GM12878 (cell line): ENCODE results near the gene ARHGAP6. TPM values are rescaled to one million over a fixed set of nuclear protein-coding genes. Genes with fewer than 3 reads are reported as not detected.

Experiments
- ATAC-seq: fragments of 200-7000 bp; cut with Tn5 transposase; 3 replicates; pipeline ENCODE4 v1.9.1; 2020; ENCODE audit warnings: mild to moderate bottlenecking, moderate library complexity
- BruUV-seq: library from RNA; stranded (reverse); fragments of 400-500 nt; replicated peaks from 2 replicates; lab custom pipeline; 2021; lab: Mats Ljungman, UMichigan
- CTCF ChIA-PET: fragments of 300-600 bp; sonication (Branson Sonifier 250); formaldehyde crosslinking; extraction: SDS; loops from one replicate; lab custom pipeline; 2021; ENCODE audit warnings: inconsistent platforms; lab: Yijun Ruan, JAX
- POLR2A ChIA-PET: fragments of 350-600 bp; formaldehyde crosslinking; extraction: SDS; loops from one replicate; lab custom pipeline; 2021; ENCODE audit warnings: inconsistent platforms; lab: Charles Lee
- RAD21 ChIA-PET: fragments of 300-600 bp; sonication (Branson Sonifier 250); formaldehyde crosslinking; loops from one replicate; lab custom pipeline; 2023; ENCODE audit warnings: antibody characterized with exemption; ENCODE audit not compliant: unreplicated experiment; lab: Charles Lee
- SMC1A ChIA-PET: fragments of 300-600 bp; sonication (Branson Sonifier 250); formaldehyde crosslinking; loops from one replicate; lab custom pipeline; 2023; ENCODE audit not compliant: unreplicated experiment, uncharacterized antibody; lab: Charles Lee
- DNase-seq: peaks from one replicate; pipeline ENCODE4 v3.0.0-alpha.2; 2011; ENCODE audit warnings: low read depth, low spot score
- FAIRE-seq: peaks from 3 replicates; lab custom pipeline; 2011; peaks lifted over from hg19 to GRCh38; lab: Jason Lieb, UNC
- H2AFZ ChIP-seq: 2 replicates; pipeline ENCODE4 v1.6.0; 2011; ENCODE audit warnings: low read depth, low read length, control low read depth; ENCODE audit not compliant: control insufficient read depth
- H3K27ac ChIP-seq: 2 replicates; pipeline ENCODE4 v1.5.1; 2011; ENCODE audit warnings: control low read depth; ENCODE audit not compliant: control insufficient read depth, insufficient read depth
- H3K27me3 ChIP-seq, 2 experiments: replicated peaks in 1 of 2; 2 replicates each; pipeline versions ENCODE4 v1.6.0 to v1.6.1; 2011; ENCODE audit warnings: low read length in 1 of 2; ENCODE audit not compliant: control insufficient read depth in 2 of 2, insufficient read depth in 2 of 2
- H3K36me3 ChIP-seq, 2 experiments: 2 replicates each; pipeline ENCODE4 v1.5.1; 2011; ENCODE audit warnings: low read length in 1 of 2; ENCODE audit not compliant: control insufficient read depth in 2 of 2, insufficient read depth in 2 of 2
- H3K4me1 ChIP-seq: 2 replicates; pipeline ENCODE4 v1.6.1; 2011; ENCODE audit warnings: mild to moderate bottlenecking, low read length, moderate library complexity, mixed read lengths; ENCODE audit not compliant: control insufficient read depth, insufficient read depth
- H3K4me2 ChIP-seq: 2 replicates; pipeline ENCODE4 v1.6.0; 2011; ENCODE audit warnings: control low read depth; ENCODE audit not compliant: control insufficient read depth, insufficient read depth
- H3K4me3 ChIP-seq: fragments of 200-600 bp; sonication (generic); 2 replicates; pipeline ENCODE4 v1.5.1; 2016
- H3K79me2 ChIP-seq: 2 replicates; pipeline ENCODE4 v1.6.0; 2011; ENCODE audit warnings: low read length; ENCODE audit not compliant: control insufficient read depth, insufficient read depth
- H3K9ac ChIP-seq: 2 replicates; pipeline ENCODE4 v1.8.0; 2011; ENCODE audit warnings: low read length, control low read depth, mixed read lengths; ENCODE audit not compliant: control insufficient read depth, insufficient read depth
- H3K9me3 ChIP-seq: replicated peaks from 3 replicates; pipeline ENCODE4 v1.5.1; 2011; ENCODE audit warnings: mild to moderate bottlenecking, low read length; ENCODE audit not compliant: control insufficient read depth, insufficient read depth
- H4K20me1 ChIP-seq: 2 replicates; pipeline ENCODE4 v1.6.0; 2011; ENCODE audit not compliant: control insufficient read depth, insufficient read depth
- BMI1 ChIP-seq: fragments of 450-650 bp; IDR thresholded peaks from 2 replicates; pipeline ENCODE4 v1.6.1; 2016; ENCODE audit warnings: mild to moderate bottlenecking, moderate library complexity, borderline replicate concordance
- CBFB ChIP-seq: IDR thresholded peaks from 2 replicates; pipeline ENCODE4 v1.6.1; 2016; ENCODE audit warnings: antibody characterized with exemption, low read depth
- EZH2 ChIP-seq: IDR thresholded peaks from 2 replicates; pipeline ENCODE4 v1.6.1; 2012; ENCODE audit warnings: low read depth, mild to moderate bottlenecking, control low read depth, inconsistent platforms, low read length, borderline replicate concordance; ENCODE audit not compliant: control insufficient read depth
- GABPA ChIP-seq: IDR thresholded peaks from 2 replicates; pipeline ENCODE4 v1.6.1; 2014; ENCODE audit warnings: antibody characterized with exemption, low read depth, mild to moderate bottlenecking, inconsistent platforms
- NFXL1 ChIP-seq: fragments of 450-650 bp; IDR thresholded peaks from 2 replicates; pipeline ENCODE4 v1.6.1; 2017; ENCODE audit warnings: antibody characterized with exemption, mild to moderate bottlenecking, borderline replicate concordance
- NRF1 ChIP-seq: conservative IDR thresholded peaks from 2 replicates; pipeline ENCODE4 v1.6.1; 2011; ENCODE audit warnings: mild to moderate bottlenecking, low read depth, low read length, improper control_type of control experiment
- POLR2A ChIP-seq: IDR thresholded peaks from 2 replicates; pipeline ENCODE4 v1.6.1; 2011; ENCODE audit warnings: low read depth, mild to moderate bottlenecking, low read length
- RAD21 ChIP-seq: IDR thresholded peaks from 2 replicates; pipeline ENCODE4 v1.6.1; 2011; ENCODE audit warnings: mild to moderate bottlenecking, low read depth, low read length, moderate library complexity; ENCODE audit not compliant: insufficient read depth
- WGBS: methylation state at CpG from one replicate; pipeline ENCODE4 v1.1.6; 2016; ENCODE audit warnings: low lambda C conversion rate; ENCODE audit not compliant: insufficient replicate concordance, insufficient coverage; ENCODE audit errors: missing lambda C conversion rate; 5-methylcytosine and 5-hydroxymethylcytosine counted together
- in situ Hi-C: fragments of 300-500 bp; cut with MboI; formaldehyde crosslinking; loops from 9 replicates; pipeline ENCODE4 v1.14.3; 2018; ENCODE audit warnings: mixed read lengths
- intact Hi-C: fragments of 100-400 bp; cut with micrococcal nuclease; formaldehyde crosslinking; loops from one replicate; pipeline ENCODE4 v1.14.2; 2022; ENCODE audit not compliant: unreplicated experiment
- polyA plus RNA-seq, 11 experiments: library from polyadenylated mRNA; depleted of rRNA in 4 of 11; unstranded in 6 of 11; stranded (reverse) in 5 of 11; fragments of >200 nt; fragmentation: Nextera tagmentation in 4 of 11; fragmentation: Illumina TruSeq in 1 of 11; extraction: Ambion mirVana in 4 of 11; extraction: Trizol in 1 of 11; gene quantifications; 1 replicate in 1 of 11; 2 replicates in 10 of 11; pipeline versions ENCODE4 v1.2.1 to v1.2.3, GENCODE V29; 2011 to 2016; ENCODE audit warnings: inconsistent platforms in 2 of 11, missing spikeins in 2 of 11, low read depth in 1 of 11
- total RNA-seq, 4 experiments: library from RNA; depleted of rRNA in 3 of 4; stranded (reverse); fragments of >200 nt in 3 of 4; fragmentation: Illumina TruSeq in 1 of 4; extraction: Trizol in 1 of 4; gene quantifications; 2 replicates each; pipeline versions ENCODE4 v1.2.1 to v1.2.3, GENCODE V29; 2013 to 2021
- TF ChIP-seq, protein P1 (sequence below): fragments of 450-650 bp; formaldehyde crosslinking; IDR thresholded peaks from 2 replicates; pipeline ENCODE4 v1.4.0; 2022; ENCODE audit warnings: mild to moderate bottlenecking, moderate library complexity
- TF ChIP-seq, protein P2 (sequence below): IDR thresholded peaks from 2 replicates; pipeline ENCODE4 v1.6.1; 2012; ENCODE audit warnings: low read depth, low read length, improper control_type of control experiment
- TF ChIP-seq, protein P3 (sequence below): fragments of 150-350 bp; IDR thresholded peaks from 2 replicates; pipeline ENCODE4 v1.6.1; 2014; ENCODE audit warnings: mild to moderate bottlenecking, low read depth, low read length
- TF ChIP-seq, protein P4 (sequence below): fragments of 150-350 bp; IDR thresholded peaks from 2 replicates; pipeline ENCODE4 v1.6.1; 2016; ENCODE audit warnings: low read depth, low read length

Gene ARHGAP6
- total and polyA plus RNA-seq, 10 of the 15 experiments (the other 5 are each of a cell fraction or from before 2014, with no cell fraction given), result 0.20 to 1.8 (median 0.76) TPM

DNA sequence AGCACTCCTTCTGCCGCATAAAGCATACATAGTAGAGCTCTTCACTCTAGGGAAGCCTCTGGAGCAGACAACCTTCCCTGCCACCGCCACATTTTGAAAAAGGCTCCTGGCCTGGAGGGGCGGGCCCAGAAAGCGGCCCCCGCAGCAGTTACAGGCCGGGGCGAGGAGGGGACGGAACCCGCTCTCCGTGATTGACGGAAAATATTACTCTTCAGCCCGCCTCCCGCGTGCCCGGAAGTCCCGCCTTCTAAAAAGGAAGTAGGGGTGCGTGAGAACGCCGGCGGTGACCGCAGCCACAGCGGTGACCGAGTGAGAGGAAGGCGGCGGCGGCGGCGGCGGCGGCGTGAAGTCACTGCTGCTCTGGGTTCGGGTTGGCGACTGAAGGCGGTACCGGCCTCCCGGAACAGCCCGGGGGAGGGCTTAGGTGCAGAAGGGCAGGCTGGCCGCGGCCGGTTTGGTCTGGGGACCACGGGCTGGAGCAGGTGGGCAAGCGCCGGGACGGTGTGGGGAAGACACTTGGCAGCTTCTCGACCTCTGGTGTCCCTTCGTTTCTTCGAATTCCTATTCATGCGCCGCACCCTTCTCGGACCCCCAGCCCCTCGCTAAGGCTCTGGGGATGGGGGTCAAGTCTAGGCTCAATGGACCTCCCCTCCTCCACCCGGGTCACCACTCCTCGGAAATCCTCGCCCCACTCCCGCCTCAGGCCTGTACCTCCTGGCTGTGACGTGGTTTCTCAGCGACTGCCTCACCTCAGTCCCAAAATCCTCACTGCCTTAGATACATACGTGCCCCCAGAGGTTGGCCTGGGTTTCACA lies 554.5 kb downstream of the ARHGAP6 start, which contains the start of gene HCCS:
Gene HCCS, plus strand, starts transcription at position 296 of the 815 bp plus-strand sequence. CDS start 729 bp downstream, outside the sequence.
- ChIA-PET SMC1A (no interaction called here), CTCF (interaction anchor here (0.6 to 0.9 kb wide), 3 partner anchors 9 to 915 kb away, joined by 3 read pairs; no protein-coding TSS in a partner anchor), POLR2A (interaction anchor here (0.7 to 0.9 kb wide), 2 partner anchors 168 to 1048 kb away, joined by 3 read pairs; no protein-coding TSS in a partner anchor), RAD21 (no interaction called here)
- H2AFZ ChIP-seq, result peak within 1 kb of the TSS; percentile 24
- intact Hi-C loops (no loop called here), in situ Hi-C loops (loop anchor here (25.0 kb wide), 1 partner anchor 1124 kb away; no protein-coding TSS in a partner anchor)
- H4K20me1 ChIP-seq, result no peaks in the 10 kb centered on the region
- peak within 1 kb of the TSS; percentile 69 for H3K4me3 ChIP-seq
- H3K36me3 ChIP-seq, result peaks cover 0 to 5% of the 10 kb centered on the region in 2 experiments; a peak in 3 of 4 replicates
- H3K9ac ChIP-seq, result peak within 1 kb of the TSS; percentile 86
- H3K9me3 ChIP-seq, result no peaks in the 10 kb centered on the region
- BruUV-seq, result TSS peak; percentile 61
- no peak for FAIRE-seq
- ATAC-seq, result peak; percentile 88
- peak; percentile 46 for DNase-seq
- H3K27ac ChIP-seq, result peak within 1 kb of the TSS; percentile 91
- H3K4me2 ChIP-seq, result peak within 1 kb of the TSS; percentile 69
- H3K27me3 ChIP-seq, result no peaks in the 10 kb centered on the region
- WGBS, result 34% methylated on average over 58 of the region's 58 CpGs
- no peaks in the 10 kb centered on the region; the same call in 1 of the 2 replicates for H3K4me1 ChIP-seq
- H3K79me2 ChIP-seq, result peaks cover 28% of the 10 kb centered on the region
- TF ChIP-seq, protein P1, sequence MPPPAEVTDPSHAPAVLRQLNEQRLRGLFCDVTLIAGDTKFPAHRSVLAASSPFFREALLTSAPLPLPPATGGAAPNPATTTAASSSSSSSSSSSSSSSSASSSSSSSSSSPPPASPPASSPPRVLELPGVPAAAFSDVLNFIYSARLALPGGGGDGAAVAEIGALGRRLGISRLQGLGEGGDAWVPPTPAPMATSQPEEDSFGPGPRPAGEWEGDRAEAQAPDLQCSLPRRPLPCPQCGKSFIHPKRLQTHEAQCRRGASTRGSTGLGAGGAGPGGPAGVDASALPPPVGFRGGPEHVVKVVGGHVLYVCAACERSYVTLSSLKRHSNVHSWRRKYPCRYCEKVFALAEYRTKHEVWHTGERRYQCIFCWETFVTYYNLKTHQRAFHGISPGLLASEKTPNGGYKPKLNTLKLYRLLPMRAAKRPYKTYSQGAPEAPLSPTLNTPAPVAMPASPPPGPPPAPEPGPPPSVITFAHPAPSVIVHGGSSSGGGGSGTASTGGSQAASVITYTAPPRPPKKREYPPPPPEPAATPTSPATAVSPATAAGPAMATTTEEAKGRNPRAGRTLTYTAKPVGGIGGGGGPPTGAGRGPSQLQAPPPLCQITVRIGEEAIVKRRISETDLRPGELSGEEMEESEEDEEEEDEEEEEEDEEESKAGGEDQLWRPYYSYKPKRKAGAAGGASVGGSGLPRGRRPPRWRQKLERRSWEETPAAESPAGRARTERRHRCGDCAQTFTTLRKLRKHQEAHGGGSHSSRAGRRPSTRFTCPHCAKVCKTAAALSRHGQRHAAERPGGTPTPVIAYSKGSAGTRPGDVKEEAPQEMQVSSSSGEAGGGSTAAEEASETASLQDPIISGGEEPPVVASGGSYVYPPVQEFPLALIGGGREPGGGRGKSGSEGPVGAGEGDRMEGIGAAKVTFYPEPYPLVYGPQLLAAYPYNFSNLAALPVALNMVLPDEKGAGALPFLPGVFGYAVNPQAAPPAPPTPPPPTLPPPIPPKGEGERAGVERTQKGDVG (CRISPR knock-in tag), result no peak
- TF ChIP-seq NFXL1 (no peak), CBFB (peak; percentile 62; the same call in 1 of the 2 replicates), GABPA (peak; percentile 91), NRF1 (no peak), BMI1 (no peak), POLR2A (peak; percentile 77), EZH2 (no peak), RAD21 (no peak)
- TF ChIP-seq, protein P2, sequence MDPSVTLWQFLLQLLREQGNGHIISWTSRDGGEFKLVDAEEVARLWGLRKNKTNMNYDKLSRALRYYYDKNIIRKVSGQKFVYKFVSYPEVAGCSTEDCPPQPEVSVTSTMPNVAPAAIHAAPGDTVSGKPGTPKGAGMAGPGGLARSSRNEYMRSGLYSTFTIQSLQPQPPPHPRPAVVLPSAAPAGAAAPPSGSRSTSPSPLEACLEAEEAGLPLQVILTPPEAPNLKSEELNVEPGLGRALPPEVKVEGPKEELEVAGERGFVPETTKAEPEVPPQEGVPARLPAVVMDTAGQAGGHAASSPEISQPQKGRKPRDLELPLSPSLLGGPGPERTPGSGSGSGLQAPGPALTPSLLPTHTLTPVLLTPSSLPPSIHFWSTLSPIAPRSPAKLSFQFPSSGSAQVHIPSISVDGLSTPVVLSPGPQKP, result no peak
- TF ChIP-seq, protein P3, sequence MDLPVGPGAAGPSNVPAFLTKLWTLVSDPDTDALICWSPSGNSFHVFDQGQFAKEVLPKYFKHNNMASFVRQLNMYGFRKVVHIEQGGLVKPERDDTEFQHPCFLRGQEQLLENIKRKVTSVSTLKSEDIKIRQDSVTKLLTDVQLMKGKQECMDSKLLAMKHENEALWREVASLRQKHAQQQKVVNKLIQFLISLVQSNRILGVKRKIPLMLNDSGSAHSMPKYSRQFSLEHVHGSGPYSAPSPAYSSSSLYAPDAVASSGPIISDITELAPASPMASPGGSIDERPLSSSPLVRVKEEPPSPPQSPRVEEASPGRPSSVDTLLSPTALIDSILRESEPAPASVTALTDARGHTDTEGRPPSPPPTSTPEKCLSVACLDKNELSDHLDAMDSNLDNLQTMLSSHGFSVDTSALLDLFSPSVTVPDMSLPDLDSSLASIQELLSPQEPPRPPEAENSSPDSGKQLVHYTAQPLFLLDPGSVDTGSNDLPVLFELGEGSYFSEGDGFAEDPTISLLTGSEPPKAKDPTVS, result no peak
- TF ChIP-seq, protein P4, sequence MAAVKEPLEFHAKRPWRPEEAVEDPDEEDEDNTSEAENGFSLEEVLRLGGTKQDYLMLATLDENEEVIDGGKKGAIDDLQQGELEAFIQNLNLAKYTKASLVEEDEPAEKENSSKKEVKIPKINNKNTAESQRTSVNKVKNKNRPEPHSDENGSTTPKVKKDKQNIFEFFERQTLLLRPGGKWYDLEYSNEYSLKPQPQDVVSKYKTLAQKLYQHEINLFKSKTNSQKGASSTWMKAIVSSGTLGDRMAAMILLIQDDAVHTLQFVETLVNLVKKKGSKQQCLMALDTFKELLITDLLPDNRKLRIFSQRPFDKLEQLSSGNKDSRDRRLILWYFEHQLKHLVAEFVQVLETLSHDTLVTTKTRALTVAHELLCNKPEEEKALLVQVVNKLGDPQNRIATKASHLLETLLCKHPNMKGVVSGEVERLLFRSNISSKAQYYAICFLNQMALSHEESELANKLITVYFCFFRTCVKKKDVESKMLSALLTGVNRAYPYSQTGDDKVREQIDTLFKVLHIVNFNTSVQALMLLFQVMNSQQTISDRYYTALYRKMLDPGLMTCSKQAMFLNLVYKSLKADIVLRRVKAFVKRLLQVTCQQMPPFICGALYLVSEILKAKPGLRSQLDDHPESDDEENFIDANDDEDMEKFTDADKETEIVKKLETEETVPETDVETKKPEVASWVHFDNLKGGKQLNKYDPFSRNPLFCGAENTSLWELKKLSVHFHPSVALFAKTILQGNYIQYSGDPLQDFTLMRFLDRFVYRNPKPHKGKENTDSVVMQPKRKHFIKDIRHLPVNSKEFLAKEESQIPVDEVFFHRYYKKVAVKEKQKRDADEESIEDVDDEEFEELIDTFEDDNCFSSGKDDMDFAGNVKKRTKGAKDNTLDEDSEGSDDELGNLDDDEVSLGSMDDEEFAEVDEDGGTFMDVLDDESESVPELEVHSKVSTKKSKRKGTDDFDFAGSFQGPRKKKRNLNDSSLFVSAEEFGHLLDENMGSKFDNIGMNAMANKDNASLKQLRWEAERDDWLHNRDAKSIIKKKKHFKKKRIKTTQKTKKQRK, result no peak
